Smooth muscle cell (in vitro differentiated cells): ENCODE results near the gene TTC27. TPM values are rescaled to one million over a fixed set of nuclear protein-coding genes. Genes with fewer than 3 reads are reported as not detected.

ENCODE experiments used
- DNase-seq: peaks from one replicate; lab custom pipeline; 2025; ENCODE audit not compliant: unreplicated experiment; lab: John Stamatoyannopoulos, UW
- H2AFZ ChIP-seq: fragments of 200-600 bp; sonication (generic); 2 replicates; pipeline ENCODE4 v1.6.0; 2016; ENCODE audit warnings: antibody characterized with exemption, low read depth, mild to moderate bottlenecking
- H3F3A ChIP-seq: fragments of 200-600 bp; sonication (generic); 2 replicates; pipeline ENCODE4 v1.6.0; 2017; ENCODE audit warnings: antibody characterized with exemption, low read depth
- H3K27ac ChIP-seq: fragments of 200-600 bp; sonication (generic); 2 replicates; pipeline ENCODE4 v1.5.1; 2016; ENCODE audit warnings: low read depth, mild to moderate bottlenecking
- H3K27me3 ChIP-seq: fragments of 200-600 bp; sonication (generic); 2 replicates; pipeline ENCODE4 v1.6.1; 2016; ENCODE audit warnings: low read depth, mild to moderate bottlenecking
- H3K36me3 ChIP-seq: fragments of 200-600 bp; sonication (generic); 2 replicates; pipeline ENCODE4 v1.5.1; 2016; ENCODE audit warnings: low read depth
- H3K4me1 ChIP-seq: fragments of 200-600 bp; sonication (generic); 2 replicates; pipeline ENCODE4 v1.5.1; 2016; ENCODE audit warnings: low read depth
- H3K4me2 ChIP-seq: fragments of 200-600 bp; sonication (generic); 2 replicates; pipeline ENCODE4 v1.6.0; 2016; ENCODE audit warnings: mild to moderate bottlenecking
- H3K4me3 ChIP-seq: fragments of 200-600 bp; sonication (generic); 2 replicates; pipeline ENCODE4 v1.5.1; 2016; ENCODE audit warnings: mild to moderate bottlenecking
- H3K79me2 ChIP-seq: fragments of 200-600 bp; sonication (generic); 2 replicates; pipeline ENCODE4 v1.6.0; 2016; ENCODE audit warnings: low read depth, mild to moderate bottlenecking
- H3K9ac ChIP-seq: fragments of 200-600 bp; sonication (generic); 2 replicates; pipeline ENCODE4 v1.6.0; 2016; ENCODE audit warnings: low read depth
- H3K9me3 ChIP-seq: fragments of 200-600 bp; sonication (generic); replicated peaks from 2 replicates; pipeline ENCODE4 v1.5.1; 2016; ENCODE audit warnings: low read depth
- H4K20me1 ChIP-seq: fragments of 200-600 bp; sonication (generic); 2 replicates; pipeline ENCODE4 v1.6.0; 2016; ENCODE audit warnings: low read depth
- WGBS: methylation state at CpG from one replicate; pipeline ENCODE4 v1.1.7; 2016; ENCODE audit warnings: low lambda C conversion rate; 5-methylcytosine and 5-hydroxymethylcytosine counted together
- polyA plus RNA-seq: library from polyadenylated mRNA; unstranded; fragments of >200 nt; fragmentation: Nextera tagmentation; extraction: Ambion mirVana; gene quantifications from 2 replicates; pipeline ENCODE4 v1.2.1, GENCODE V29; 2016
- total RNA-seq: library from RNA; depleted of rRNA; stranded (reverse); fragments of >200 nt; gene quantifications from 2 replicates; pipeline ENCODE4 v1.2.3, GENCODE V29; 2014
- TF ChIP-seq, protein P1 (sequence below): fragments of 200-600 bp; sonication (generic); IDR thresholded peaks from 2 replicates; pipeline ENCODE4 v1.5.1; 2017; ENCODE audit warnings: borderline replicate concordance, mild to moderate bottlenecking, antibody characterized with exemption; ENCODE audit not compliant: insufficient read depth, poor library complexity, severe bottlenecking

TTC27 gene
- total and polyA plus RNA-seq, 2 experiments from 2014 or later: 9.2 to 12.1 TPM

DNA sequence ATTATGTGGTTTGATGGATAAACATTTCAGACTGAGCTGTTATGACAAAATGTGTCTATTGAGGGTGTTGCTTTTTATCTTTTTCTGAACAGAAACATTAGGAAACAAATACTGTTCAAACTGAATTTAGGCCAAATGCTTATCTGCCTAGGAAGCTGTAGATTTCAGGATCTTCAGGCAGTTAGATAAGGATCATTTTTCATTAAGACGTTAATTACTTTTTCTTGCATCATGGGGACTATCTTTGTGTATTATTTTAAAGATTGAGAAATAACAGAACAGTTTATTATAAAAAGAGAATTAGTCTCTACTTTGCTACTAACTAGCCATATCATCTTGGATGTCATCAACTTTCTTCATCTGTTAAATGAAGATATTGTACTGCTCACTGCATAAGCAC, 107.5 kb downstream of the TTC27 start:
- Histone ChIP-seq H3K4me3 (no peak overlapping the region), H3K9ac (no peak overlapping the region), H2AFZ (no peak overlapping the region), H3K4me2 (no peak overlapping the region), H3K27me3 (no peaks in the 10 kb centered on the region), H4K20me1 (no peaks in the 10 kb centered on the region), H3K79me2 (no peaks in the 10 kb centered on the region), H3K4me1 (no peaks in the 10 kb centered on the region), H3K27ac (no peak overlapping the region), H3K36me3 (no peaks in the 10 kb centered on the region), H3F3A (no peaks in the 10 kb centered on the region), H3K9me3 (no peaks in the 10 kb centered on the region)
- TF ChIP-seq, protein P1, sequence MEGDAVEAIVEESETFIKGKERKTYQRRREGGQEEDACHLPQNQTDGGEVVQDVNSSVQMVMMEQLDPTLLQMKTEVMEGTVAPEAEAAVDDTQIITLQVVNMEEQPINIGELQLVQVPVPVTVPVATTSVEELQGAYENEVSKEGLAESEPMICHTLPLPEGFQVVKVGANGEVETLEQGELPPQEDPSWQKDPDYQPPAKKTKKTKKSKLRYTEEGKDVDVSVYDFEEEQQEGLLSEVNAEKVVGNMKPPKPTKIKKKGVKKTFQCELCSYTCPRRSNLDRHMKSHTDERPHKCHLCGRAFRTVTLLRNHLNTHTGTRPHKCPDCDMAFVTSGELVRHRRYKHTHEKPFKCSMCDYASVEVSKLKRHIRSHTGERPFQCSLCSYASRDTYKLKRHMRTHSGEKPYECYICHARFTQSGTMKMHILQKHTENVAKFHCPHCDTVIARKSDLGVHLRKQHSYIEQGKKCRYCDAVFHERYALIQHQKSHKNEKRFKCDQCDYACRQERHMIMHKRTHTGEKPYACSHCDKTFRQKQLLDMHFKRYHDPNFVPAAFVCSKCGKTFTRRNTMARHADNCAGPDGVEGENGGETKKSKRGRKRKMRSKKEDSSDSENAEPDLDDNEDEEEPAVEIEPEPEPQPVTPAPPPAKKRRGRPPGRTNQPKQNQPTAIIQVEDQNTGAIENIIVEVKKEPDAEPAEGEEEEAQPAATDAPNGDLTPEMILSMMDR: no peak
- no peak for DNase-seq
- 71% methylated on average over 1 of the region's 1 CpG for WGBS

DNA sequence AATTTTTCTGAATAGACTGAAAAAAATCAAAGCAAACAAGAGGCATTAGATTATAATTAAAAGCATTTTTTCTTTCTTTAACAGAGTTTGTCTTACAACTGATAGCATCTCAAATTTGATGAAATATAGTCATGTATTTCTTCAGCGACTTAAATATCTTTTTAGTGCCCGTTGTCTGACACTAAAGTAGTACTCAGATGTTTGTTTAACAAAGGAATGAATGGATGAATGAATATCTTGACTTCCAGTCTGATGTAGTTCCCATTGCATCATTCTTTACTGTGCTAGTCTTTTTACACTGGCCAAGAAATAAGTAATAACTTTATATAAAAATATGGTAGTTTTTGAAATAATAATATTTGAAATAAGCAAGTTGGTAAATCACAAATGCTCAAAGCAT, 111.1 kb downstream of the TTC27 start:
- H2AFZ ChIP-seq: no peak overlapping the region
- no peaks in the 10 kb centered on the region for H3F3A ChIP-seq
- H3K4me3 ChIP-seq: no peak overlapping the region
- H4K20me1 ChIP-seq: no peaks in the 10 kb centered on the region
- no peaks in the 10 kb centered on the region for H3K4me1 ChIP-seq
- 94% methylated on average over 2 of the region's 2 CpGs for WGBS
- H3K79me2 ChIP-seq: no peaks in the 10 kb centered on the region
- H3K9ac ChIP-seq: no peak overlapping the region
- H3K9me3 ChIP-seq: no peaks in the 10 kb centered on the region
- no peaks in the 10 kb centered on the region for H3K27me3 ChIP-seq
- no peak overlapping the region for H3K4me2 ChIP-seq
- no peaks in the 10 kb centered on the region for H3K36me3 ChIP-seq
- no peak overlapping the region for H3K27ac ChIP-seq
- no peak for DNase-seq
- TF ChIP-seq, protein P1: no peak

DNA sequence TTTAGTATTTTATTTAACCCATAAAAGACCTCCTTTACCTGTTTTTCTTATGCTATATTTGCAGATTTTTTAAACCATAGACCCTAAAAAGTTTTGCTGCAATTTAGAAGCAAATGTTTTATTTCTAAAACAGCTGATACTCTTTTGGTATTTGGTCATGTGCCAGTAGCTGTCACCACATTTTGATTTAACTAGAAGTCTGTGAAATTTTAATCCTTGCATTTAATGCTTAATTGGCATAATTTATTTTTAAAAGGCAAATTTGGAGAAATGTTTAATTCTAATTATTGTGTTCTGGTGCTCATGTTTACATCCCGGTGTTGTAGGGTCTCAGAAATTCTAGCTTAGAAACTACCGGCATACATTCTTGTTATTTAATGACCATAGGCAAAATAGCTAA, 111.8 kb downstream of the TTC27 start:
- TF ChIP-seq, protein P1: no peak
- WGBS: 93% methylated on average over 2 of the region's 2 CpGs
- no peaks in the 10 kb centered on the region for H3K4me1 ChIP-seq
- H3K36me3 ChIP-seq: no peaks in the 10 kb centered on the region
- no peaks in the 10 kb centered on the region for H3F3A ChIP-seq
- no peak overlapping the region for H3K27ac ChIP-seq
- H3K9ac ChIP-seq: no peak overlapping the region
- DNase-seq: no peak
- H3K9me3 ChIP-seq: no peaks in the 10 kb centered on the region
- no peak overlapping the region for H3K4me2 ChIP-seq
- H3K79me2 ChIP-seq: no peaks in the 10 kb centered on the region
- no peaks in the 10 kb centered on the region for H4K20me1 ChIP-seq
- no peak overlapping the region for H2AFZ ChIP-seq
- no peaks in the 10 kb centered on the region for H3K27me3 ChIP-seq
- H3K4me3 ChIP-seq: no peak overlapping the region

DNA sequence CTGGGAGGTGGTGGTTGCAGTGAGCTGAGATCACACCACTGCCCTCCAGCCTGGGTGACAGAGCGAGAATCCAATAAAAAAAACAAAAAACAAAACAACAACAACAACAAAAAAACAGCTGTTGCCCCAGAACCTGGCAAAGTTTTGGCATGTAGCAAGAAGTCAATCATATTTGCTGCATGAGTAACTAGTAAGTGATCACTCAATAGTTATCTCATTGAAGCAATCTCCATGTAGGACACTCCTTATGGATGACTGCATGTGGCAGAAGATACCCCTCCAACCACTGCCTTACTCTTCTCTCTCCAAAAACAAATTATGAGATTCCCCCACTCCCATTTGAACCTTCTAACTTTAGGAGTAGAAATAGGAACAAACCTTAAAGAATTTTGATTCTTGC, 113.7 kb downstream of the TTC27 start:
- Histone ChIP-seq H3K9ac (no peak overlapping the region), H3K27ac (no peak overlapping the region), H2AFZ (no peak overlapping the region), H3K4me3 (no peak overlapping the region), H3K9me3 (no peaks in the 10 kb centered on the region), H3K36me3 (no peaks in the 10 kb centered on the region), H3K27me3 (no peaks in the 10 kb centered on the region), H3K79me2 (no peaks in the 10 kb centered on the region), H4K20me1 (no peaks in the 10 kb centered on the region), H3K4me1 (no peaks in the 10 kb centered on the region), H3K4me2 (no peak overlapping the region), H3F3A (no peaks in the 10 kb centered on the region)
- WGBS: 91% methylated on average over 1 of the region's 1 CpG
- TF ChIP-seq, protein P1: no peak
- DNase-seq: no peak
